GM23338 (cell line): ENCODE data around the gene PLA2G12A. TPM values are rescaled to one million over a fixed set of nuclear protein-coding genes. Genes with fewer than 3 reads are reported as not detected.
A peak's percentile ranks its signal among the peaks of the same experiment; 100 is the strongest.

Source experiments
- ATAC-seq: fragments of 200-7000 bp; cut with Tn5 transposase; 3 replicates; pipeline ENCODE4 v1.9.1; 2020
- DNase-seq: peaks from one replicate; pipeline ENCODE4 v3.0.0-alpha.2; 2015; ENCODE audit warnings: low spot score
- H2AFZ ChIP-seq: fragments of 200-600 bp; sonication (generic); 2 replicates; pipeline ENCODE4 v1.8.0; 2016; ENCODE audit warnings: antibody characterized with exemption, mild to moderate bottlenecking, moderate library complexity
- H3F3A ChIP-seq: fragments of 200-600 bp; sonication (generic); replicated peaks from 2 replicates; pipeline ENCODE4 v1.8.0; 2017; ENCODE audit warnings: antibody characterized with exemption, mixed run types, low read depth
- H3K27ac ChIP-seq: fragments of 200-600 bp; sonication (generic); 2 replicates; pipeline ENCODE4 v1.6.1; 2016; ENCODE audit warnings: low read depth
- H3K27me3 ChIP-seq: fragments of 200-600 bp; sonication (generic); 2 replicates; pipeline ENCODE4 v1.8.0; 2016; ENCODE audit warnings: mild to moderate bottlenecking, mixed run types, moderate library complexity; ENCODE audit not compliant: insufficient read depth
- H3K36me3 ChIP-seq: fragments of 200-600 bp; sonication (generic); 2 replicates; pipeline ENCODE4 v1.8.0; 2016; ENCODE audit warnings: mild to moderate bottlenecking; ENCODE audit not compliant: insufficient read depth
- H3K4me1 ChIP-seq: fragments of 200-600 bp; sonication (generic); 2 replicates; pipeline ENCODE4 v1.8.0; 2016; ENCODE audit warnings: mild to moderate bottlenecking, moderate library complexity; ENCODE audit not compliant: insufficient read depth
- H3K4me2 ChIP-seq: fragments of 200-600 bp; sonication (generic); 2 replicates; pipeline ENCODE4 v1.7.1; 2017; ENCODE audit warnings: mixed run types
- H3K4me3 ChIP-seq: fragments of 200-600 bp; sonication (generic); 2 replicates; pipeline ENCODE4 v1.6.1; 2016; ENCODE audit warnings: mixed run types
- H3K79me2 ChIP-seq: fragments of 200-600 bp; sonication (generic); replicated peaks from 2 replicates; pipeline ENCODE4 v1.8.0; 2017; ENCODE audit warnings: mild to moderate bottlenecking; ENCODE audit not compliant: insufficient read depth
- H3K9me2 ChIP-seq: fragments of 200-600 bp; sonication (generic); 2 replicates; pipeline ENCODE4 v1.8.0; 2017; ENCODE audit not compliant: insufficient read depth
- H4K20me1 ChIP-seq: fragments of 200-600 bp; sonication (generic); replicated peaks from 2 replicates; pipeline ENCODE4 v1.8.0; 2017; ENCODE audit warnings: mild to moderate bottlenecking; ENCODE audit not compliant: insufficient read depth
- H3K27ac Mint-ChIP-seq: 2 replicates; pipeline ENCODE4 v1.8.0; 2020; ENCODE audit warnings: inconsistent platforms, mild to moderate bottlenecking, moderate library complexity, mixed read lengths
- H3K27me3 Mint-ChIP-seq: 3 replicates; pipeline ENCODE4 v1.8.0; 2022; ENCODE audit warnings: low read depth, mild to moderate bottlenecking, moderate library complexity, mixed read lengths, inconsistent platforms; ENCODE audit not compliant: insufficient read depth, poor library complexity
- H3K36me3 Mint-ChIP-seq: 3 replicates; pipeline ENCODE4 v1.8.0; 2021; ENCODE audit warnings: low read depth, mild to moderate bottlenecking, inconsistent platforms, moderate library complexity, mixed read lengths
- H3K4me1 Mint-ChIP-seq: 3 replicates; pipeline ENCODE4 v1.8.0; 2020; ENCODE audit warnings: mild to moderate bottlenecking, inconsistent platforms, mixed read lengths
- H3K4me3 Mint-ChIP-seq: 3 replicates; pipeline ENCODE4 v1.8.0; 2021; ENCODE audit warnings: moderate library complexity, mild to moderate bottlenecking, inconsistent platforms, mixed read lengths
- H3K9me3 Mint-ChIP-seq: 3 replicates; pipeline ENCODE4 v1.8.0; 2020; ENCODE audit warnings: moderate library complexity, mild to moderate bottlenecking, inconsistent platforms, mixed read lengths
- CREB1 ChIP-seq: fragments of 250-450 bp; sonication (Bioruptor Pico); IDR thresholded peaks from 2 replicates; pipeline ENCODE4 v1.5.0; 2020; ENCODE audit warnings: low read depth, mild to moderate bottlenecking, moderate library complexity
- EZH2 ChIP-seq: fragments of 200-600 bp; sonication (generic); IDR thresholded peaks from one replicate; pipeline ENCODE4 v1.8.0; 2017; ENCODE audit warnings: antibody characterized with exemption, mild to moderate bottlenecking, low read depth; ENCODE audit not compliant: unreplicated experiment
- EZH2phosphoT487 ChIP-seq: fragments of 200-600 bp; sonication (generic); IDR thresholded peaks from one replicate; pipeline ENCODE4 v1.8.1; 2018; ENCODE audit warnings: antibody characterized with exemption; ENCODE audit not compliant: unreplicated experiment
- JUNB ChIP-seq: IDR thresholded peaks from one replicate; pipeline ENCODE4 v1.6.1; 2016; ENCODE audit warnings: antibody characterized with exemption; ENCODE audit not compliant: unreplicated experiment
- NANOG ChIP-seq: IDR thresholded peaks from 2 replicates; pipeline ENCODE4 v1.6.1; 2016; ENCODE audit warnings: antibody characterized with exemption, borderline replicate concordance
- POLR2AphosphoS5 ChIP-seq: IDR thresholded peaks from 2 replicates; pipeline ENCODE4 v1.6.1; 2016; ENCODE audit warnings: antibody characterized with exemption, low read depth
- REST ChIP-seq: IDR thresholded peaks from one replicate; pipeline ENCODE4 v1.6.1; 2018; ENCODE audit warnings: antibody characterized with exemption; ENCODE audit not compliant: unreplicated experiment
- STAT1 ChIP-seq: IDR thresholded peaks from one replicate; pipeline ENCODE4 v1.6.1; 2016; ENCODE audit warnings: antibody characterized with exemption; ENCODE audit not compliant: unreplicated experiment
- ZNF114 ChIP-seq: fragments of 250-450 bp; sonication (Bioruptor Pico); IDR thresholded peaks from 2 replicates; pipeline ENCODE4 v1.5.0; 2020; ENCODE audit warnings: mild to moderate bottlenecking, moderate library complexity
- ZNF462 ChIP-seq: fragments of 250-450 bp; sonication (Bioruptor Pico); IDR thresholded peaks from 2 replicates; pipeline ENCODE4 v1.5.0; 2020; ENCODE audit warnings: mild to moderate bottlenecking, moderate library complexity
- polyA plus RNA-seq: library from polyadenylated mRNA; unstranded; fragments of >200 nt; fragmentation: Nextera tagmentation; extraction: Ambion mirVana; gene quantifications from 2 replicates; pipeline ENCODE4 v1.2.1, GENCODE V29; 2016
- total RNA-seq: library from RNA; depleted of rRNA; stranded (reverse); fragments of >200 nt; shearing (Covaris generic); gene quantifications from 2 replicates; pipeline ENCODE4 v1.2.3, GENCODE V29; 2014
- TF ChIP-seq, protein P1 (sequence below): IDR thresholded peaks from 2 replicates; pipeline ENCODE4 v1.6.1; 2016; ENCODE audit warnings: antibody characterized with exemption

PLA2G12A gene
- total and polyA plus RNA-seq, 2 experiments from 2014 or later: 30.8 to 70.7 TPM

DNA sequence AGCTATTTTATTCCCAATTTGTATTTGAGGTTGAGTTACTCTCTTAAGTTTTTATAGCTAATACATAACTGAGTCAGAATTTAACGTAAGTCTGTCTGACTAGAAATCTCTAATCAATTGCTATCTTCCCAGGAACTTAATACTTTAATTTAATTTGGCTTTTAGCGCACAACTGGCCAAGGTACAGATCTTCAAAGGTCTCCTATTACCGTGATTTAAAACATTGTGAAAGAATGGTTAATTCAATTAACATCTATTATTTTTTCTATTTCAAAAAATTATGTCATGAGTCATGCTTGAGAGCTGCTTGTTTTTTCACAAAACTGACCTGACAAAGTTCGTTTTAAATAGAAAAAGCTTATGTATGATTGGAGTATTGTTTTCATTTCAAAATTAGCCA, 22.0 kb upstream of the PLA2G12A start:
- no peaks in the 10 kb centered on the region for H3K27me3 ChIP-seq
- H3K9me3 Mint-ChIP-seq: no peaks in the 10 kb centered on the region
- H3K36me3 ChIP-seq: no peaks in the 10 kb centered on the region
- no peak overlapping the region for H3K27ac ChIP-seq
- H3F3A ChIP-seq: no peaks in the 10 kb centered on the region
- H3K9me2 ChIP-seq: no peaks in the 10 kb centered on the region; the same call in 1 of the 2 replicates
- no peak overlapping the region for H3K27ac Mint-ChIP-seq
- no peak overlapping the region for H3K4me3 ChIP-seq
- TF ChIP-seq, protein P1, sequence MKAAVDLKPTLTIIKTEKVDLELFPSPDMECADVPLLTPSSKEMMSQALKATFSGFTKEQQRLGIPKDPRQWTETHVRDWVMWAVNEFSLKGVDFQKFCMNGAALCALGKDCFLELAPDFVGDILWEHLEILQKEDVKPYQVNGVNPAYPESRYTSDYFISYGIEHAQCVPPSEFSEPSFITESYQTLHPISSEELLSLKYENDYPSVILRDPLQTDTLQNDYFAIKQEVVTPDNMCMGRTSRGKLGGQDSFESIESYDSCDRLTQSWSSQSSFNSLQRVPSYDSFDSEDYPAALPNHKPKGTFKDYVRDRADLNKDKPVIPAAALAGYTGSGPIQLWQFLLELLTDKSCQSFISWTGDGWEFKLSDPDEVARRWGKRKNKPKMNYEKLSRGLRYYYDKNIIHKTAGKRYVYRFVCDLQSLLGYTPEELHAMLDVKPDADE: no peak
- TF ChIP-seq EZH2phosphoT487 (no peak), CREB1 (no peak), POLR2AphosphoS5 (no peak), REST (no peak), STAT1 (no peak), NANOG (no peak), ZNF114 (CRISPR knock-in tag) (no peak)
- no peak overlapping the region for H2AFZ ChIP-seq
- ATAC-seq: no peak
- DNase-seq: no peak
- no peak overlapping the region for H3K4me3 Mint-ChIP-seq
- H3K4me2 ChIP-seq: no peak overlapping the region
- no peaks in the 10 kb centered on the region for H3K4me1 ChIP-seq
- H3K36me3 Mint-ChIP-seq: no peaks in the 10 kb centered on the region
- H3K27me3 Mint-ChIP-seq: peaks cover 3% of the 10 kb centered on the region
- H3K79me2 ChIP-seq: no peaks in the 10 kb centered on the region
- peaks cover 5% of the 10 kb centered on the region for H3K4me1 Mint-ChIP-seq
- no peaks in the 10 kb centered on the region for H4K20me1 ChIP-seq

DNA sequence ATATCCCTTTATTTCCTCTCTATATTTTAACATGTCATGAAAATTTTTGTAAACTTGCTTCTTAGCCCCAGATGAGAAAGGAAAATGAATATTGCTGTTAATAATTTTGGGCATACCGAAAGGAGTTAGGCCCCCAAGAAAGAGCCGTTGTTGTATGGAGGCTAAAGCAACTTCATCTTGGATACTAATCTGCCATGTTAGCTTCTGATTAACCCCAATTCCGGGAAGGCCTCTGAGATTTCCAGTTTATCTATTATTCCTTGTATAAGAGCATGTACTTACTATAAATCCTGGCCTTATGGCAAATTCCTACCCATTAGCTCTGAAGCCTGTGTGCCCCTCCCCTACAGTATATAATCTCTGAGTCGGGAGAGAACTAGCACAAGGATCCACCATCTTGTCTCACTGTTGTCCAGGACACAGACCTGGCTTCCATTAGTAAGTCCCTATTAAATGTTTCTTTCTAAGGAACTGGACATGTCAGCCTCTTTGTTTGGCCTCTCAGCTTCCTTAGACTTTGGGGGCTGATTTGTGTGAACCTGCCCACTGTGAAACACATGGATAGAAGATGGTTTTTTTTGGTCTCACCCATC, 20.9 kb upstream of the PLA2G12A start:
- H3K79me2 ChIP-seq: no peaks in the 10 kb centered on the region
- no peaks in the 10 kb centered on the region for H3F3A ChIP-seq
- H3K36me3 Mint-ChIP-seq: no peaks in the 10 kb centered on the region
- no peaks in the 10 kb centered on the region for H3K36me3 ChIP-seq
- no peaks in the 10 kb centered on the region for H3K4me1 ChIP-seq
- no peak overlapping the region for H3K4me3 ChIP-seq
- H3K27ac ChIP-seq: no peak overlapping the region
- TF ChIP-seq EZH2: no peak
- no peak for TF ChIP-seq NANOG
- TF ChIP-seq CREB1: no peak
- TF ChIP-seq STAT1: no peak
- no peak for TF ChIP-seq ZNF462 (CRISPR knock-in tag)
- no peak for TF ChIP-seq EZH2phosphoT487
- no peak for TF ChIP-seq ZNF114 (CRISPR knock-in tag)
- TF ChIP-seq JUNB: no peak
- no peak overlapping the region for H3K4me3 Mint-ChIP-seq
- no peak overlapping the region for H3K27ac Mint-ChIP-seq
- no peaks in the 10 kb centered on the region for H4K20me1 ChIP-seq
- DNase-seq (no peak), ATAC-seq (no peak)
- peaks cover 5% of the 10 kb centered on the region; the same call in 2 of the 3 replicates for H3K4me1 Mint-ChIP-seq
- no peak overlapping the region for H3K4me2 ChIP-seq
- no peaks in the 10 kb centered on the region for H3K9me2 ChIP-seq
- peaks cover 3% of the 10 kb centered on the region for H3K27me3 Mint-ChIP-seq
- H3K9me3 Mint-ChIP-seq: no peaks in the 10 kb centered on the region
- no peaks in the 10 kb centered on the region for H3K27me3 ChIP-seq
- 0 out of 2 replicates have a peak overlapping the region, but pooled peaks have one; percentile 52 for H2AFZ ChIP-seq
